Stimulated activated CD8-positive, alpha-beta memory T cell treated with anti-CD3 and anti-CD28 coated beads, Interleukin-4, amount 100 ng/mL, for 4 hours (primary cell): Measurements from ENCODE around the gene ELL3.
"Not testable (repeated sequence)": the region's sequence is repeated elsewhere in the genome, so short reads cannot be mapped to it uniquely, and the experiment has no call there.

Experiments used
- DNase-seq, 2 donors: peaks; one replicate each; pipeline ENCODE4 v3.0.0-alpha.2; 2020; ENCODE audit warnings: low read depth in 2 of 2, low spot score in 1 of 2

Gene ELL3, protein sequence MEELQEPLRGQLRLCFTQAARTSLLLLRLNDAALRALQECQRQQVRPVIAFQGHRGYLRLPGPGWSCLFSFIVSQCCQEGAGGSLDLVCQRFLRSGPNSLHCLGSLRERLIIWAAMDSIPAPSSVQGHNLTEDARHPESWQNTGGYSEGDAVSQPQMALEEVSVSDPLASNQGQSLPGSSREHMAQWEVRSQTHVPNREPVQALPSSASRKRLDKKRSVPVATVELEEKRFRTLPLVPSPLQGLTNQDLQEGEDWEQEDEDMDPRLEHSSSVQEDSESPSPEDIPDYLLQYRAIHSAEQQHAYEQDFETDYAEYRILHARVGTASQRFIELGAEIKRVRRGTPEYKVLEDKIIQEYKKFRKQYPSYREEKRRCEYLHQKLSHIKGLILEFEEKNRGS

DNA sequence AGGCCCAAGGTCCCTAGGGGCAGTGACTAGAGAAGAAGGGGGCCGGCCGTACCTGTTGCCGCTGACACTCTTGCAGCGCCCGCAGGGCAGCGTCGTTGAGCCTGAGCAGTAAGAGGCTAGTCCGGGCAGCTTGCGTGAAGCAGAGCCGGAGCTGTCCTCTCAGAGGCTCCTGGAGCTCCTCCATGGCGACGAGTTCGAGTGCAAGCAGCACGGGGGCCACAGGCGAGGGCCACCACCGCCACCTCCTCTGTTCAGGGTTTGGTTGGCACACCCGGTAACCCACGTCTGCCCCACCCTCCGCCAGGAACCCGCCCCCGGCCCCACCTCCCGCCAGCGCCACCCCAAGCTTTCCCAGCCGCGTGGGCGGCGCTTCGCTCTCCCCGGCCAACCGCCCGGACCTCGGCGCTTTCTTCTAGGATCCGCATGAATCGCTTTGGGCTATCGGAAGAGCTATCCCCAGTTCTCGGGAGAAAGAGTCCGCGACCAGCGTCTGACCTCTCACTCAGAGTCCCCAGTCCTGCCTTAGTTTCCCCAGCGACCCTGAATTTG is at the start of gene ELL3:
Gene ELL3, minus strand, starts transcription at position 249 of the 549 bp plus-strand sequence. Its CDS starts 65 bp downstream, at position 184.
- DNase-seq: peak; percentile 48 to 65

DNA sequence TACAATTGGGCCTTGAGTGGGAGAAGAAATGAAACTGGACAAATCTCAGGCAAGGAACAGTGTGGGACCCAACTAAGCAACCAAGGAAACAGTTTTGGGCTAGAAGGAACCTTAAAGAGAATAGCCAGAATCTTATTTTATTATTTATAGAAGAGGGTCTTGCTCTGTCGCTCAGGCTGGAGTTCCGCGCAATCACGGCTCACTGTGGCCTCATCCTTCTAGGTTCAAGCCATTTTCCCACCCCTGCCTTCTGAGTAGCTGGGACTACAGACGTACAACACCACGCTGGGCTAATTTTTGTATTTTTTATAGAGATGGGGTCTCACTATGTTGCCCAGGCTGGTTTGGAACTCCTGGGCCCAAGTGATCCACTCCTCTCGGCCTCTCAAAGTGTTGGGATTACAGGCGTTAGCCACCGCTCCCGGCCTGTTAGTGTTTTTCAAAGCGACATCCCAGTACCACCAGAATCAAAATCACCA is 49.3 kb upstream of the ELL3 start:
- no peak for DNase-seq

DNA sequence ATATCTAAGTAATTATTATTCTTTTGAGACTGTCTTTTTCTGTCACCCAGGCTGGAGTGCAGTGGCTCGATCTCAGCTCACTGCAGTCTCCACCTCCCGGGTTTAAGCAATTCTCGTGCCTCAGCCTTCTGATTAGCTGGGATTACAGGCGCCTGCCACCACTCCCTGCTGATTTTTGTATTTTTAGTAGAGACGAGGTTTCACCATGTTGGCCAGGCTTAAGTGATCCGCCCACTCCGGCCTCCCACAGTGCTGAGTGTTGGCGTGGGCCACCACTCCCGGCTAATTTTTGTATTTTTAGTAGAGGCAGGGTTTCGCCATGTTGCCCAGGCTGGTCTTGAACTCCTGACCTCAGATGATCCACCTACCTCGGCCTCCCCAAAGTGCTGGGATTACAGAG is 48.5 kb upstream of the ELL3 start:
- DNase-seq: not testable (repeated sequence)

DNA sequence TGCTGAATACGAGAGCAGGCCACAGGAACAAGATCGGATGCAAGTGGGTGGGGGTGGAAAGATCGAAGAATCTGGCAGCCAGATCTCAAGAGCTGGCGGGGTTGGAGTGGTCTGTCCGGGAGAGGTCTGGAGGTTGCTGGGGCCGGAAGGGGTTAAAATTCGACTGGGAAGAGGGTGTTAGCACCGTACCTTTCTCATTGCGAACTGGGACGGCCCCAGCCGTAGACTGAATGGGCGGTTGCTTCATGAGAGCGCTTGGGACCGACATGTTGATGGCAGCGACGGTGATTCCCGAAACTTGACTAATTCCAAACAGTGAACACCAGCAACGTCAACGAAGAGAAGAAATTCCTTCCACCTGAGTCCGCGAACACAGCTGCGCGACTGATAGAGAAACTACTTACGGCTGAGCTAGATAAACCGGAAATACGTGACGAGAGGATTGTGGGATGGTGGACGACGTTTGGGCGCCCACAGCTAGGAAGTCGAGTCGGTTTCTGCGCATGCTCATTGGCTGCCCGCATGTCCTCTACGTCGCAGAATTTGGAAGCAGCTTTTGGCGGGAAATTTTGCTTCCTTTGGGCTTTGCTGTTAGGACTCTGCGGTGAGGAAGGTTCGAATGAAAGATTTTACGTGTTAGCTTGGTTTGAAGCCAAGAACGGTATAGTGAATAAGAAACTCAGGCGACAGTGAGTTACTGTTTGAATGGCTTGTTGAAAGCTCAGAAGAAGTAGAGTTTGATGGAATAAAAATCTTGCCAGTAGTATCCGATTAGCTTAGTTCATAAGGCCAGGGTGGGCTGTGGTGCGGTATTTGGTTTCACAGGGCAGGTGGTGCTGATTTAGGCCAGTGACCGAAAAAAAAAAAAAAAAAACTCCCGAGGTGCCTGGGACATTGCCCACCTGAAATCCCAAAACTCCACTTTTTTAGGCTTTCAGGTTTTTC is 47.8 kb upstream of the ELL3 start, which contains the start of gene MFAP1:
Gene MFAP1, minus strand, starts transcription at position 389 of the 945 bp plus-strand sequence. Its CDS starts 121 bp downstream, at position 268.
- DNase-seq: peak; percentile 85 to 89

DNA sequence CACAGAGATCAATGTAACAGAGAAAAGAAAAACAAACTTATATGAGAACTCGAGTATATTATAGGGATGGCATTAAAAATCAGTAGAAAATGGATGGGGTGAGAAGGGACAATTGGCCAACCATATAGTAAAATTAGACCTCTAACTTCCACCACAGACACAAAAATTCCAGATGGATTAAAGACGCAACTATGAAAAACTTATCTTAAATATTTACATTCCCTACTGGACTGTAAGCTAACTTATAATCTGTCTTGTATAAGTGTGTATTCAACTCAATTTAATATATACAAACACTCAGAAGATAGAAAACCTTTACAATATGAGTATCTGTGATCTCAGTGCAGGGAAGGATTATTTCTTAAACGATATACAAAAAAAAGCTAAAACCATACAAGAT is 44.7 kb upstream of the ELL3 start:
- no peak for DNase-seq

DNA sequence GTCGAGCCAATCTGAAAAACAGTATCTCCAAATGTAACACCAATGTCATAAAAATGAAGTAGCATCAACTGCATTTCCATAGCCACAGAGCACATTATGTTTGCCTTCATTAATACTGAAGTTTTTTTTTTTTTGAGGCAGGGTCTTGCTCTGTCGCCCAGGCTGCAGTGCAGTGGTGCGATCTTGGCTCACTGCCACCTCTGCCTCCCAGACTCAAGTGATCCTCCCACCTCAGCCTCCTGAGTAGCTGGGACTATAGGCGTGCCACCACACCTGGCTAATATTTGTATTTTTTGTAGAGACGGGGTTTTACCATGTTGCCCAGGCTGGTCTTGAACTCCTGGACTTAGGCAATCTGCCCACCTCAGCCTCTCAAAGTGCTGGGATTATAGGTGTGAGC is 38.3 kb upstream of the ELL3 start:
- DNase-seq: not testable (repeated sequence)

DNA sequence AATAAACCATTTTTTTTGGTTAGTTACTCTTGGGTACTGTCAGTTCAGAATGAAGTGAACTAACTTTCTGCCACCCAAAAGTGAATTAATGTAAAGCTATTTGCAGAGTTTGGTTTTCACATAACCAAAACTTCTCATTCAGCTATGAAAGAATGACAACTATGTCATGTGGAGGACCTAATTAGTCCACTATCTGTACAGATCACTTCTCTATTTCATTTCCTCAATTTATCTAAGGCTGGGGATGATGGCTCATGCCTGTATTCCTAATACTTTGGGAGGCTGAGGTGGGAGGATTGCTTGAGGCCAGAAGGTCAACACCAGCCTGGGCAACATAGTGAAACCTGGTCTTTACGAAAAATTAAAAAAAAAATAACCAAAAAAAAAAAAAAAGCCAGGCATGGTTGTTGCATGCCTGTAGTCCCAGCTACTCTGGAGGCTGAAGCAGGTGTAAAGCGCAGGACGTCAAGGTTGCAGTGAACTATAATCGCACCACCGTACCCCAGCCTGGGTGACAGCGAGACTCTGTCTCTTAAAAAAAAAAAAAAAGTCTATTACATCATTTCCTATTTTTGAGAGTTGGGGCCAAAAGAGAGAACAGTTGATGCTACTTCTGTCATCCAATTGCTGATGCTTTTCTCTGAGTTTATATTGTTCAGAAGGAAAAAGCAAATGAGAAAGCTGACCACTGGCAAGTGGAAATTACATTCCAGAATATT is 32.4 kb upstream of the ELL3 start:
- no peak for DNase-seq

DNA sequence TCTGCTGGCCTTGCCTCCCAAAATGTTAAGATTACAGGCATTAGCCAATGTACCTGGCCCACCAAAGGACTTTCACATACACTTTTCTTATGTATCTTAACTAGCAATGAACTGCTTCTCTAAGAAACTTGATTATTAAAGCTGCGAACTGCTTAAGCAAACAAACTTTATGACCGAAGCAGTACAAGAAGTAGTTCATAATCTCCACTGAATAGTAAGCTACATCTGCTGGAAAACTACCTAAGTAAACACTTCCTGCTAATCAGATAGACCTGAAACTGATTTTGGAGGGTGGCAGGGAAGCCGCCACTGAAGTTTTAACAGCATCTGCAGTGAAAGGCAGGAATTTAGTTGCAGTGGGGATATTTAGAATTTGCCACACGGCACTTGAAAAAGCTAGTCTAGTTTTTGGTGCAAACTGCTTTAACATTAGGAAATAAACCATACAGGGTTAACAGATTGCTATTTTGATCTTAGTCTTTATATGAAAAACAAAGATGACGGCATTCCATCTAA is 31.7 kb upstream of the ELL3 start:
- DNase-seq: no peak

DNA sequence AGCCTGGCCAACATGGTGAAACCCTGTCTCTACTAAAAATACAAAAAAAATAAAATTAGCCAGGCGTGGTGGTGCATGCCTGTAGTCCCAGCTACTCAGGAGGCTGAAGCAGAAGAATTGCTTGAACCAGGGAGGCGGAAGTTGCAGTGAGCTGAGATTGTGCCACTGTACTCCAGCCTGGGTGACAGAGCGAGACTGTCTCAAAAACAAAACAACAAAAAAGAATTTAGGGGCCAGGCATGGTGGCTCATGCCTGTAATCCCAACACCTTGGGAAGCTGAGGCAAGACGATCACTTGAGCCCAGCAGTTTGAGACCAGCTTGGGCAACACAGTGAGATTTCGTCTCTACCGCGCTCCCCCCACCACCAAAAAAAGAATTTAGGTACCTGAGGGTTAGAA is 25.9 kb upstream of the ELL3 start:
- not testable (repeated sequence) for DNase-seq

DNA sequence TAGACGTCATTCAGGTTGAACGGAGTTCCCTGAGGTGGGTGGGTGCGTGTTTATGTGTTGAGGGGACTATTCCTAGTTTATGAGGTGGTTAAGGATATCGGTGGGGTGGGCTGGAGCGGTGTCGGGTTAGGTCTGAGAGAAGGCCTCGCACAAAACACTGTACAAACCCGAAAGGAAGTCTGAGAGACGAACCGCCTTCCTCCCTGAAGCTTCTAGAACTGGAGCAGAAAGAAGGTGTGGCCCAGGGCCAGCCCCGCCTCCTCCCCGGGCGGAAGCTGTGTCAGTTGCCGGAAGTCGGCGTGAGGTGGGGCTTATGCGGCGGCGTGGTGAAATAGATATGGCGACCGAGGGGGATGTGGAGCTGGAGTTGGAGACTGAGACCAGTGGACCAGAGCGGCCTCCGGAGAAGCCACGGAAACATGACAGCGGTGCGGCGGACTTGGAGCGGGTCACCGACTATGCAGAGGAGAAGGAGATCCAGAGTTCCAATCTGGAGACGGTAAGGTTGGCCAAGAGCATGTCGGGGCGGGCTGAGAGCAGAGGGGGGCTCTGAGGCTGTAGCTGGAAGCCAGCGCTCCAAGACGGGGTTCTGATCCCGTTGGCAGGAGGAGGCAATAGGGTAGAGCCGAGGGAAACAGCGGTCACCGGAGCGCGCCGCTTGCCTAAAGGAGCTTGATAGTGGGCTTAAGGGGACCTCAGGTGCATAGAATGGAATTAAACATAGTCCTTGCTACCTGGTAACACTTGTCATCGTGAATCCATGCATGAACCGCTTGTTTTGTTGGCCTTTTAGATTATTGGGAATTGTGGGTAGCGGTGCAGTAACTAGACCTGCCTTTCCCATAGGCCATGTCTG is 23.7 kb upstream of the ELL3 start, which contains the start of gene HYPK:
Gene HYPK, plus strand, starts transcription at position 314 of the 856 bp plus-strand sequence. Its CDS starts 24 bp downstream, at position 338.
- peak; percentile 76 to 86 for DNase-seq

DNA sequence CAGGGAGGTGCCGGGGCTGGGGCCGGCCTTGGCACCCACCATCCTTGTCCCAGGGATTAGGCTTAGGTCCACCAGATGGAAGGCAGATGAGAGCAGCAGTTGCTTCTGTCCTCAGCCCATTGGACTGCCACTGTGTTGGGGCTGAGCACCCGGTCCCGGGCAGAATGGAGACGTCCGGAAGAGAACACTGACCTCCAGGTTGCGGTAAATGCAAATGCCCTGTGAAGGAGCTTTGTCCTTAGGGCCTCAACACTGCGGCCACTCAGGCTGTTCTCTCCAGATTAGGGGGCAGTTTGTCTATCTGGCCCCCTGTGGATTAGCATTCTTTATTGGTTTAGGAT is 23.1 kb upstream of the ELL3 start, which contains the start of gene SERINC4:
Gene SERINC4, minus strand, starts transcription at position 276 of the 341 bp plus-strand sequence. Its CDS starts 234 bp downstream, at position 42.
- no peak for DNase-seq

DNA sequence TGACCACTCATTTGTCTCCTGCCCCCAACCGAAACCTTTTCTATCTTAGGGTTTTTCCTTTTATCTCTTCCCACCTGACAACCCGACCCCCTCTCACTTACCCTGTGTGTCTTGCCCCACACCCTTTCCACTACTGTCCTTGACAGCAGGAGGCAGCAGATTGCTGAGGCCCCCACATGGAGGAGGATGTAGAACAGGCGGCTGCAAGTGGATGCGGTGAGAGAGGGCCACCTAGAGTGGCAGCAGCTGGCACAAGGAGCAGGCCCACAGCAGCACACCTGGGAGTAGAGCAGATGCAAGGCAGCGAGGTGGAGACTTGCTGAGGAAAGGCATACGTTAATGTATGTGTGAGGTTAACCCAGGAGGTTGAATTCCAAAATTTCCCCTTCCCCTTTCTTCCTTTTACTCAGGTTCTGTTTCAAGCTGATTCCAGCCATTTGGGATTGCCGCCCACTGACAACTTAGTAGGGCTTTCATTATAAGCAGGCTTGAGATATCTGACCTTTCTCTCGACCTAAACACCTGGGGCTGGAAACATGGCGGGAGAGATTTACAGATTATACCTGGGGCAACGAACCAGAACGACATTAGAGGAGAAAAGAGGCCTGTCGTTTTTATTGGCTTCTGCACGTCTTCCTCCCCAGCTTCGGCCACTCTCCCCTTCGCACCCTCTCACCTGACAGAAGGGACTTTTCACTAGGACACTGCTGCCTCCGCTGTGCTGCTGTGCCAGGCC is 22.6 kb upstream of the ELL3 start:
- DNase-seq: no peak

DNA sequence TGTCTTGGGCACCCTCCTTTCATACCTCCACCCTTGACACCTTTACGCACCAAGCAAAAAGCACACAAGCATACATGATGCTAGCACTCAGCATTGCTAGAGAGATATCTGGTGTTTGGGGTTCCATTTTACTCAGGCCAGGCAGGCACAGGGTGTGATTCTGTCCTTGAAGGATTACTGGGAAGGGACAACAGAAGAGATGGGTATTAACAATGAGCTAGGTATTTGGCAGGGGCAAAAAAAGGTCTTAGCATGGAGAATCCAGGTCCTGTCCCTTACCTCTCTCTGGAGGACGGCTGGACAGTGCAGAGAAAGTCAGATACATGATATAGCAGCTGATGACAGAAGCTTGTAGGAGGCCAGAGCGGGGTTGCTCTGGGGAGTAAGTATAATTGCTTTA is 19.8 kb upstream of the ELL3 start:
- DNase-seq: no peak

DNA sequence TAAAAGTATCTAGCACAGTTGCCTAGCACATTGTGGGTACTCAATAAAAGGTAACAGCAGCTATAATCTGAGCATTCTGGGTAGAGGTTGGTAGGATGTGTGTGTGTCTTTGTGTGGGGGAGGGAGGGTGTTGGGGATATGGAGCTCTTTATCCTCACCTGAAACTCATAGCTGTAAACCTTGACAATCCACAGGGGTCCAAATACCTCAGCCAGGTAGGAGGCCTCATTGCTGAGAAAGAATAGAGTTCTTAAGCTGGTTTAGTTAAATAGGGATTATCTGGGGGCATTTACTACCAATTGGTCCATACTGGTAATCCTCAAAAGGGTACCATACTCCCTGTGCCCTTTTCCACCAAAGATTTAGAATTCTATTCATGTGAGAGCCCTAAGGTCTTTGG is 19.2 kb upstream of the ELL3 start:
- DNase-seq: no peak

DNA sequence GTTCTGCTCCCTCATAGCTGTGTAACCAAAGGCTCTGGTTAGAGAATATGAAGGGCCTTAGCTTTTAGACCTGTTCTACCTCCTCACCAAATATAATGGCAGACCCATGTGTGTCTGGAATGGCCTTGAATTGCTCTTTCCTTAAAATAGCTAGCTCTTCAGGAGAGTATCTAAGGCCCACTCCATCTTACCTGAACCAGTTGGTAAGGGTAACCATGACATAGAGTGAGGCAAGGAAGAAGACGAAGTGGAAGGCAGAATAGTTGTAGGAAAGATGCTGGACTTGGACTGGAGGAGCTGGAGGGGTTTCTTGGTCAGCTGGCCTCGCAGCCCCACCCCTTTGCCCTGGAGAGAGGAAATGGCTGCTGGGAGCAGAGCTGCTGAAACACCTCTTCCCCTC is 18.4 kb upstream of the ELL3 start:
- no peak for DNase-seq

DNA sequence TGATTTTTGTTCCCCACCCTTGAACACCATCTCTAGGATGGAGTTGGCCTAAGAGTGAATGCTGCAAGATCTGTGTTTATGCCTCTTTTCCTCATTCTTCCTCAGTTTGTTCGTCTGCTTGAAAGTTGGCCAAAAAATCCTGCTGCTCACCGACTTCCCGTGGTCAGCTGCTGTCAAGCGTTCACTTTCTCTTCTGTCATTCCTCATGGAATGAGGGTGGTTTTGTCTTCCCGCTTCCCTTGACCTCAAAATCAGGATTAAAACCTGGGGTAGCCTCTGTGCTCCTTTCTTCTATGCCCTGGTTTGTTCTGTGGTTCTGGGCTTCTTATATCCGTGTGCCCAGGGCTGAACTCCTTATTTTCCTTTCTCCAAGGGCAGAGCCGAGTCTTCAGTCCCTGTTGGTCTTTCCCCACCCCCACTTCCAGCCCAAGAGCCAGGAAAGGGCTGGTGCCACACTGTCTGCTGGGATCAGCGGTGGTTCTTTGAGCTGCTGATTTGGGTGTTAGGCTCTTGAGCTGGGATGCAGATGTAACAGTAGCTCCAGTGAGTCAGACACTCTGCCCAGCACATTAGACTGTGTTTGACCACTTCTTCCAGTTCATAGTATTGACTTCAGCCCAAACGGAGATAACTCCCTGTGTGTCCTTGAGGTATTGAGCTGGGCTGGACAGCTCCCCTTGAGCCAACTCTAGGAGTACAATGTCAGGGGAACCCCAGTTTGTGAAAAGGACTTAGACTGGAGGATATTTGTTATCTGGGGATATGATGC is 17.7 kb upstream of the ELL3 start:
- no peak for DNase-seq

DNA sequence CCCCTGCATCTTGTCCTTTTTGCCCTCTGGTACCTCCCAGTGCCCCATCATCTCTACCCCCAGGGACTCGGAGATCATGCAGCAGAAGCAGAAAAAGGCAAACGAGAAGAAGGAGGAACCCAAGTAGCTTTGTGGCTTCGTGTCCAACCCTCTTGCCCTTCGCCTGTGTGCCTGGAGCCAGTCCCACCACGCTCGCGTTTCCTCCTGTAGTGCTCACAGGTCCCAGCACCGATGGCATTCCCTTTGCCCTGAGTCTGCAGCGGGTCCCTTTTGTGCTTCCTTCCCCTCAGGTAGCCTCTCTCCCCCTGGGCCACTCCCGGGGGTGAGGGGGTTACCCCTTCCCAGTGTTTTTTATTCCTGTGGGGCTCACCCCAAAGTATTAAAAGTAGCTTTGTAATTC is 16.9 kb upstream of the ELL3 start:
- no peak for DNase-seq
